IMR-90 (cell line): ENCODE results near the gene ADM2. TPM values are rescaled to one million over a fixed set of nuclear protein-coding genes. Genes with fewer than 3 reads are reported as not detected.
A peak's percentile ranks its signal among the peaks of the same experiment; 100 is the strongest.

Source experiments
- ATAC-seq: fragments of 200-7000 bp; cut with Tn5 transposase; 2 replicates; pipeline ENCODE4 v1.9.1; 2020; ENCODE audit warnings: low read depth, mild to moderate bottlenecking, moderate library complexity
- BruUV-seq: library from RNA; stranded (reverse); fragments of 400-500 nt; replicated peaks from 2 replicates; lab custom pipeline; 2021; lab: Mats Ljungman, UMichigan
- CTCF ChIA-PET: fragments of 300-600 bp; formaldehyde crosslinking; extraction: SDS; loops from one replicate; lab custom pipeline; 2021; ENCODE audit warnings: antibody characterized with exemption; lab: Yijun Ruan, JAX
- POLR2A ChIA-PET: fragments of 300-600 bp; sonication (Branson Sonifier 250); formaldehyde crosslinking; loops from one replicate; lab custom pipeline; 2022; ENCODE audit warnings: antibody characterized with exemption; ENCODE audit not compliant: unreplicated experiment; lab: Charles Lee
- DNase-seq: peaks from one replicate; pipeline ENCODE4 v3.0.0; 2013
- H2AFZ ChIP-seq: replicated peaks from 2 replicates; pipeline ENCODE3; 2013; ENCODE audit warnings: low read length, mild to moderate bottlenecking; ENCODE audit not compliant: poor library complexity
- H2AK5ac ChIP-seq: 2 replicates; pipeline ENCODE4 v1.6.1; 2013; ENCODE audit warnings: low read depth, low read length, inconsistent platforms
- H2AK9ac ChIP-seq: replicated peaks from 2 replicates; pipeline ENCODE3; 2013; ENCODE audit warnings: mild to moderate bottlenecking, low read depth, low read length, moderate library complexity; ENCODE audit not compliant: poor library complexity
- H2BK120ac ChIP-seq: 2 replicates; pipeline ENCODE4 v1.6.1; 2013; ENCODE audit warnings: low read depth, low read length, inconsistent platforms
- H2BK15ac ChIP-seq: 3 replicates; pipeline ENCODE4 v1.6.1; 2013; ENCODE audit warnings: low read depth, low read length, inconsistent platforms
- H2BK20ac ChIP-seq: 2 replicates; pipeline ENCODE4 v1.6.1; 2013; ENCODE audit warnings: low read depth, mild to moderate bottlenecking, inconsistent platforms, low read length, moderate library complexity
- H2BK5ac ChIP-seq: 2 replicates; pipeline ENCODE4 v1.6.1; 2013; ENCODE audit warnings: mild to moderate bottlenecking, low read depth, low read length, inconsistent platforms; ENCODE audit not compliant: poor library complexity, severe bottlenecking
- H3K14ac ChIP-seq: replicated peaks from 2 replicates; pipeline ENCODE4 v1.6.1; 2013; ENCODE audit warnings: low read depth, low read length, inconsistent platforms
- H3K18ac ChIP-seq: 2 replicates; pipeline ENCODE4 v1.6.1; 2013; ENCODE audit warnings: low read depth, low read length, control low read depth
- H3K23ac ChIP-seq: 2 replicates; pipeline ENCODE4 v1.6.1; 2013; ENCODE audit warnings: low read depth, low read length, inconsistent platforms
- H3K27ac ChIP-seq: 2 replicates; pipeline ENCODE4 v1.5.1; 2013; ENCODE audit warnings: mild to moderate bottlenecking, control low read depth, low read length; ENCODE audit not compliant: insufficient read depth
- H3K27me3 ChIP-seq: 2 replicates; pipeline ENCODE4 v1.6.1; 2013; ENCODE audit warnings: low read length; ENCODE audit not compliant: control insufficient read depth, insufficient read depth
- H3K36me3 ChIP-seq: 2 replicates; pipeline ENCODE4 v1.6.1; 2013; ENCODE audit warnings: low read length, mixed read lengths; ENCODE audit not compliant: control insufficient read depth, insufficient read depth
- H3K4ac ChIP-seq: 2 replicates; pipeline ENCODE4 v1.6.1; 2013; ENCODE audit warnings: low read depth, low read length, inconsistent platforms
- H3K4me1 ChIP-seq: 2 replicates; pipeline ENCODE4 v1.6.1; 2013; ENCODE audit warnings: low read length, mixed read lengths; ENCODE audit not compliant: control insufficient read depth, insufficient read depth
- H3K4me2 ChIP-seq: 2 replicates; pipeline ENCODE4 v1.6.1; 2013; ENCODE audit warnings: low read depth, mild to moderate bottlenecking, control low read depth, low read length, moderate library complexity
- H3K4me3 ChIP-seq: 2 replicates; pipeline ENCODE4 v1.5.1; 2013; ENCODE audit warnings: low read depth, mild to moderate bottlenecking, control low read depth, low read length, moderate library complexity; ENCODE audit not compliant: insufficient read depth
- H3K56ac ChIP-seq: 2 replicates; pipeline ENCODE4 v1.6.1; 2013; ENCODE audit warnings: low read length, inconsistent platforms; ENCODE audit not compliant: insufficient read depth; ENCODE audit errors: extremely low read depth
- H3K79me1 ChIP-seq, 2 experiments: 2 replicates each; pipeline ENCODE4 v1.6.1; 2013; ENCODE audit warnings: low read length in 2 of 2, inconsistent platforms in 1 of 2, low read depth in 1 of 2
- H3K9ac ChIP-seq: 2 replicates; pipeline ENCODE4 v1.6.1; 2013; ENCODE audit warnings: low read depth, low read length, control low read depth
- H3K9me1 ChIP-seq: 2 replicates; pipeline ENCODE4 v1.6.1; 2013; ENCODE audit warnings: low read length, inconsistent platforms; ENCODE audit not compliant: insufficient read depth
- H3K9me3 ChIP-seq: 2 replicates; pipeline ENCODE4 v1.6.1; 2013; ENCODE audit warnings: low read length; ENCODE audit not compliant: control insufficient read depth, insufficient read depth
- H4K20me1 ChIP-seq: 2 replicates; pipeline ENCODE4 v1.6.1; 2013; ENCODE audit warnings: low read length, inconsistent platforms; ENCODE audit not compliant: insufficient read depth
- H4K5ac ChIP-seq: 2 replicates; pipeline ENCODE4 v1.6.1; 2013; ENCODE audit warnings: mild to moderate bottlenecking, low read depth, low read length, control low read depth
- H4K8ac ChIP-seq, 2 experiments: 2 replicates each; pipeline ENCODE4 v1.6.1; 2013; ENCODE audit warnings: low read depth in 2 of 2, low read length in 2 of 2, control low read depth in 1 of 2, inconsistent platforms in 1 of 2
- H4K91ac ChIP-seq: 2 replicates; pipeline ENCODE4 v1.6.1; 2013; ENCODE audit warnings: low read depth, low read length, inconsistent platforms; ENCODE audit not compliant: insufficient read depth
- BHLHE40 ChIP-seq: fragments of 150-350 bp; IDR thresholded peaks from 2 replicates; pipeline ENCODE4 v1.6.1; 2016; ENCODE audit warnings: mild to moderate bottlenecking, low read depth, low read length
- NFE2L2 ChIP-seq: fragments of 150-350 bp; IDR thresholded peaks from 2 replicates; pipeline ENCODE4 v1.6.1; 2016; ENCODE audit warnings: low read depth, mild to moderate bottlenecking, low read length
- RAD21 ChIP-seq: IDR thresholded peaks from 2 replicates; pipeline ENCODE4 v1.6.1; 2012; ENCODE audit warnings: low read length, improper control_type of control experiment
- RCOR1 ChIP-seq: IDR thresholded peaks from 2 replicates; pipeline ENCODE4 v1.6.1; 2012; ENCODE audit warnings: mild to moderate bottlenecking, low read length, improper control_type of control experiment; ENCODE audit not compliant: insufficient replicate concordance
- RFX5 ChIP-seq: IDR thresholded peaks from 2 replicates; pipeline ENCODE4 v1.8.0; 2012; ENCODE audit warnings: low read depth, mild to moderate bottlenecking, low read length, moderate library complexity
- WGBS, 2 experiments: methylation state at CpG; one replicate each; pipeline versions ENCODE4 v1.1.5 to v1.1.7; 2013; ENCODE audit warnings: missing lambda C conversion rate in 2 of 2; ENCODE audit not compliant: insufficient read length in 1 of 2; ENCODE audit errors: extremely low coverage in 2 of 2; 5-methylcytosine and 5-hydroxymethylcytosine counted together
- dilution Hi-C: fragments of 300-500 bp; cut with HindIII; formaldehyde crosslinking; loops from one replicate; pipeline ENCODE4 v1.14.3; 2018; ENCODE audit warnings: low sequenced_read_pairs; ENCODE audit not compliant: unreplicated experiment
- in situ Hi-C: fragments of 300-500 bp; cut with MboI; formaldehyde crosslinking; loops from 3 replicates; pipeline ENCODE4 v1.14.3; 2019; ENCODE audit warnings: low sequenced_read_pairs, inconsistent platforms, mixed read lengths
- intact Hi-C: fragments of 100-400 bp; cut with micrococcal nuclease; formaldehyde crosslinking; loops from 2 replicates; pipeline ENCODE4 v1.10.0; 2022
- polyA plus RNA-seq, 3 experiments: library from polyadenylated mRNA; depleted of rRNA; stranded (reverse); fragments of >200 nt; gene quantifications; 2 replicates each; pipeline ENCODE4 v1.2.3, GENCODE V29; 2012; ENCODE audit warnings: low replicate concordance in 1 of 3
- total RNA-seq: library from RNA; depleted of rRNA; stranded (reverse); fragments of >200 nt; gene quantifications from 2 replicates; pipeline ENCODE4 v1.2.3, GENCODE V29; 2012
- TF ChIP-seq, protein P1 (sequence below): conservative IDR thresholded peaks from 2 replicates; pipeline ENCODE4 v1.5.1; 2012; ENCODE audit warnings: mild to moderate bottlenecking, low read depth, low read length, improper control_type of control experiment

Gene ADM2
- total and polyA plus RNA-seq, 2 of the 4 experiments (the other 2 are of a cell fraction) = 0.18 to 2.3 TPM

DNA sequence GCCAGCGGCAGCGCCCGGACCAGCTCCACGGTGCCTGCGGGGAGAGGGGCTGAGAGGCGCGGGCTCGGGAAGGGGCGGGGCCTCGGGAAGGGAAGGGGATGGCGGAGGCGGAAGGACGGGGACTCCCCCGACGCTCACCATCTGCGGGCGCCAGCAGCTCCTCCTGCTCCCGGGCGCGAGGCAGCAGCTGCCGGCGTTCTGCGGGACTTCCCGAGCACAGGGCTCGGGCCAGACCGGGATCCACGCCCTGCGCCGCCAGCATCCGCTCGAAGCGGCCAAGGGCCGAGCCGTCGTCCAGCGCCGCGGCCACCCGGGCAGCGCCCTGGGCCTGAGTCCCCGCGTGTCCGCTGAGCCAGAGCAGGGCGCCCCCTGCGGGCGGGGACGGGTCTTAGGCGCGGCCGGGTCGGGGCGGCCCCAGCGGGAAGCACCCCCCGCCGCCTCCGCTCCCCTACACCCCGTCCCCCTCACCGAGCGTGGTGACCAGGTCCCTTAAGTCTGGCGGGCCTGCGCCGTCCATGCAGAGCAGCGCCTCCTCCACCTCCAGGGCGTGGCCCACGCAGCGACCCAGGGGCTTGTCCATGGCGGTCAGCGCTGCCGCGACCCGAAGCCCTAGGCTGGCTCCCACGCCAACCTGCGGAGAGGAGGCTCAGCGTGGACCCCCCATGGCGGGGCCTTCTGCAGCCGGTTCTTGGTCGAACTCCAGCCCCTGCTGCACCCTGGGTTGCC is 44.9 kb downstream of the ADM2 start:
- Histone ChIP-seq H4K20me1 (peaks cover 19% of the 10 kb centered on the region), H4K5ac (peak overlapping the region; percentile 79), H2BK5ac (peak overlapping the region; percentile 85), H3K23ac (peak overlapping the region; percentile 97), H3K4me3 (peak overlapping the region; percentile 84), H3K4me2 (peak overlapping the region; percentile 90), H3K27me3 (peaks cover 2% of the 10 kb centered on the region; the same call in 1 of the 2 replicates), H2AK9ac (peak overlapping the region; percentile 99), H2BK15ac (no peak overlapping the region), H3K36me3 (peaks cover 24% of the 10 kb centered on the region), H3K79me1 (peaks cover 11 to 46% of the 10 kb centered on the region in 2 experiments), H3K27ac (peak overlapping the region; percentile 96), H2BK120ac (peak overlapping the region; percentile 52), H2BK20ac (no peak overlapping the region), H2AK5ac (peak overlapping the region; percentile 94), H3K4ac (peak overlapping the region; percentile 96), H3K9me3 (no peaks in the 10 kb centered on the region), H3K4me1 (peaks cover 17% of the 10 kb centered on the region), H4K91ac (peak overlapping the region; percentile 76), H4K8ac (peak overlapping the region; percentile 82 to 91), H3K14ac (peak overlapping the region; percentile 92), H3K9me1 (peaks cover 15% of the 10 kb centered on the region), H2AFZ (peak overlapping the region; percentile 96), H3K56ac (peak overlapping the region; percentile 83), H3K18ac (peak overlapping the region; percentile 48; the same call in 1 of the 2 replicates), H3K9ac (peak overlapping the region; percentile 89)
- ChIA-PET CTCF (interaction anchor here (0.5 to 1.6 kb wide), 11 partner anchors 17 to 231 kb away, joined by 3 to 8 read pairs (median 4); partner anchors contain the start of genes CHKB, LMF2, NCAPH2 and SYCE3), POLR2A (interaction anchor here (0.6 to 0.7 kb wide), 3 partner anchors 18 to 53 kb away, joined by 3 to 4 read pairs (median 3); partner anchors contain the start of genes LMF2, NCAPH2 and SYCE3)
- ATAC-seq (peak; percentile 56), DNase-seq (peak; percentile 64)
- dilution Hi-C loops (no loop called here), in situ Hi-C loops (loop anchor here (5.0 kb wide), 1 partner anchor 51 kb away; the partner anchor contains the start of gene CPT1B), intact Hi-C loops (loop anchor here (5.0 kb wide), 1 partner anchor 56 kb away; the partner anchor contains the start of gene CHKB)
- 0% methylated on average over 25 of the region's 77 CpGs; no CpG with 5 or more reads in 1 of the 2 experiments for WGBS, 2 experiments
- TF ChIP-seq RAD21 (peak; percentile 35), NFE2L2 (no peak), BHLHE40 (no peak), RCOR1 (peak; percentile 24), RFX5 (no peak)
- TF ChIP-seq, protein P1, sequence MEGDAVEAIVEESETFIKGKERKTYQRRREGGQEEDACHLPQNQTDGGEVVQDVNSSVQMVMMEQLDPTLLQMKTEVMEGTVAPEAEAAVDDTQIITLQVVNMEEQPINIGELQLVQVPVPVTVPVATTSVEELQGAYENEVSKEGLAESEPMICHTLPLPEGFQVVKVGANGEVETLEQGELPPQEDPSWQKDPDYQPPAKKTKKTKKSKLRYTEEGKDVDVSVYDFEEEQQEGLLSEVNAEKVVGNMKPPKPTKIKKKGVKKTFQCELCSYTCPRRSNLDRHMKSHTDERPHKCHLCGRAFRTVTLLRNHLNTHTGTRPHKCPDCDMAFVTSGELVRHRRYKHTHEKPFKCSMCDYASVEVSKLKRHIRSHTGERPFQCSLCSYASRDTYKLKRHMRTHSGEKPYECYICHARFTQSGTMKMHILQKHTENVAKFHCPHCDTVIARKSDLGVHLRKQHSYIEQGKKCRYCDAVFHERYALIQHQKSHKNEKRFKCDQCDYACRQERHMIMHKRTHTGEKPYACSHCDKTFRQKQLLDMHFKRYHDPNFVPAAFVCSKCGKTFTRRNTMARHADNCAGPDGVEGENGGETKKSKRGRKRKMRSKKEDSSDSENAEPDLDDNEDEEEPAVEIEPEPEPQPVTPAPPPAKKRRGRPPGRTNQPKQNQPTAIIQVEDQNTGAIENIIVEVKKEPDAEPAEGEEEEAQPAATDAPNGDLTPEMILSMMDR = peak; percentile 64
- BruUV-seq = no TSS peak
